ENCODE results near the gene SLC6A20. TPM values are rescaled to one million over a fixed set of nuclear protein-coding genes. Genes with fewer than 3 reads are reported as not detected.

Gene SLC6A20
- total and polyA plus RNA-seq, 4 donors, result 0.08 to 0.16 (median 0.10) TPM; not detected in 1

GRCh38 chr3:45746777-45747622 is 49.3 kb downstream of the SLC6A20 start:
- Histone ChIP-seq H3K4me1 (ENCODE audit: control insufficient read depth in 4 of 4, insufficient read depth in 4 of 4, low read length in 3 of 4) (peaks cover 0 to 10% (median 2%) of the 10 kb centered on the region in 4 donors), H3K36me3 (ENCODE audit: control insufficient read depth in 4 of 4, insufficient read depth in 3 of 4, low read depth in 1 of 4, low read length in 3 of 4) (peaks cover 8 to 30% (median 12%) of the 10 kb centered on the region in 4 donors), H3K27ac (ENCODE audit: low read depth in 1 of 2, low read length in 2 of 2) (no peak overlapping the region), H3K9ac (ENCODE audit: low read depth in 1 of 2, low read length in 2 of 2) (no peak overlapping the region), H3K4me3 (ENCODE audit: low read depth in 1 of 3, low read length in 3 of 3) (no peak overlapping the region), H3K9me3 (ENCODE audit: control insufficient read depth in 4 of 4, low read length in 3 of 4) (no peaks in the 10 kb centered on the region), H3K27me3 (ENCODE audit: control insufficient read depth in 4 of 4, insufficient read depth in 4 of 4, low read length in 3 of 4) (no peaks in the 10 kb centered on the region)
- no peak for DNase-seq (ENCODE audit: low spot score)
- 94% methylated on average over 18 of the region's 18 CpGs for WGBS
- no peak for TF ChIP-seq EGR1 (IDR thresholded peaks at IDR 0.05; ENCODE audit: low read depth in 2 of 2)
- no peak for TF ChIP-seq NR2F2 (IDR thresholded peaks at IDR 0.05)
- TF ChIP-seq TAF1 (conservative IDR thresholded peaks at IDR 0.05), result no peak
- TF ChIP-seq, protein P1, sequence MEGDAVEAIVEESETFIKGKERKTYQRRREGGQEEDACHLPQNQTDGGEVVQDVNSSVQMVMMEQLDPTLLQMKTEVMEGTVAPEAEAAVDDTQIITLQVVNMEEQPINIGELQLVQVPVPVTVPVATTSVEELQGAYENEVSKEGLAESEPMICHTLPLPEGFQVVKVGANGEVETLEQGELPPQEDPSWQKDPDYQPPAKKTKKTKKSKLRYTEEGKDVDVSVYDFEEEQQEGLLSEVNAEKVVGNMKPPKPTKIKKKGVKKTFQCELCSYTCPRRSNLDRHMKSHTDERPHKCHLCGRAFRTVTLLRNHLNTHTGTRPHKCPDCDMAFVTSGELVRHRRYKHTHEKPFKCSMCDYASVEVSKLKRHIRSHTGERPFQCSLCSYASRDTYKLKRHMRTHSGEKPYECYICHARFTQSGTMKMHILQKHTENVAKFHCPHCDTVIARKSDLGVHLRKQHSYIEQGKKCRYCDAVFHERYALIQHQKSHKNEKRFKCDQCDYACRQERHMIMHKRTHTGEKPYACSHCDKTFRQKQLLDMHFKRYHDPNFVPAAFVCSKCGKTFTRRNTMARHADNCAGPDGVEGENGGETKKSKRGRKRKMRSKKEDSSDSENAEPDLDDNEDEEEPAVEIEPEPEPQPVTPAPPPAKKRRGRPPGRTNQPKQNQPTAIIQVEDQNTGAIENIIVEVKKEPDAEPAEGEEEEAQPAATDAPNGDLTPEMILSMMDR (IDR thresholded peaks at IDR 0.05; ENCODE audit: low read depth, low read length, missing input control), result no peak
- no peak for TF ChIP-seq YY1 (IDR thresholded peaks at IDR 0.05)

DNA sequence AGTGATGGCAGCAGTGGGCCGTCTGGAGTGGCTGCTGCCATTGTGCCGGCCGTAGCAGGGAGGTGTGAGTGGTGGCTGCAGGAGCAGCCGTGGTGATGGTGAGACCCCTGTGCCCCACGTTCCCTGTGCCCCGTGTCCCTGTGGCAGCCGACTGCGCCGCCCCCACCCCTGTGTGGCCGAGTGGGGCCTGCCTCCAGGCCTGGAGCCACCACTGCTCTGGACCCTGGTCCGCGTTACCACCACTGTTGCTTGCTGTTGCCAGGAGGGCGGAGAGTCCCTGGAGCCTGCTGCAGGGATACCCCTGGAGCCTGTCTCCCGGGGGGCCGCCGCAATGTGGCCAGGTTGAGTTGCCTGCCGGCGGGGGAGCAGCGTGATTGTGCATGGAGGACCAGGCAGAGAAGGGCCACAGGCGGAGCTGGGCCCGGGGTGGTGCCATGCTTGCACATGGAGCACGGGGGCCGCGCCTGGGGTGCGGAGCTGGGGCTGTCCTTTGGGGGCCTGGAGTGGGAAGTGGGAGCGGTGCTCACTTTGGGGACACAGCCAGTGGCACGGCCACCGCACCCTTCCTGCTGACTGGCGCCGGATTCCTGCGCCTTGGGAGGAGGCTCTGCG is 50.1 kb downstream of the SLC6A20 start:
- Histone ChIP-seq H3K9me3 (ENCODE audit: control insufficient read depth in 4 of 4, low read length in 3 of 4) (no peaks in the 10 kb centered on the region), H3K27me3 (ENCODE audit: control insufficient read depth in 4 of 4, insufficient read depth in 4 of 4, low read length in 3 of 4) (no peaks in the 10 kb centered on the region), H3K4me1 (ENCODE audit: control insufficient read depth in 4 of 4, insufficient read depth in 4 of 4, low read length in 3 of 4) (peaks cover 0 to 9% (median 0%) of the 10 kb centered on the region in 4 donors), H3K36me3 (ENCODE audit: control insufficient read depth in 4 of 4, insufficient read depth in 3 of 4, low read depth in 1 of 4, low read length in 3 of 4) (peaks cover 8 to 31% (median 12%) of the 10 kb centered on the region in 4 donors), H3K27ac (ENCODE audit: low read depth in 1 of 2, low read length in 2 of 2) (no peak overlapping the region), H3K4me3 (ENCODE audit: low read depth in 1 of 3, low read length in 3 of 3) (no peak overlapping the region), H3K9ac (ENCODE audit: low read depth in 1 of 2, low read length in 2 of 2) (no peak overlapping the region)
- WGBS, result 97% methylated on average over 32 of the region's 32 CpGs
- no peak for DNase-seq (ENCODE audit: low spot score)
- no peak for TF ChIP-seq YY1 (IDR thresholded peaks at IDR 0.05)
- TF ChIP-seq FOXA1 (IDR thresholded peaks at IDR 0.05), result no peak
- TF ChIP-seq TAF1 (conservative IDR thresholded peaks at IDR 0.05), result no peak
- no peak for TF ChIP-seq RXRA (IDR thresholded peaks at IDR 0.05)
- TF ChIP-seq EGR1 (IDR thresholded peaks at IDR 0.05; ENCODE audit: low read depth in 2 of 2), result no peak
- no peak for TF ChIP-seq MAX (IDR thresholded peaks at IDR 0.05)
- TF ChIP-seq, protein P2, sequence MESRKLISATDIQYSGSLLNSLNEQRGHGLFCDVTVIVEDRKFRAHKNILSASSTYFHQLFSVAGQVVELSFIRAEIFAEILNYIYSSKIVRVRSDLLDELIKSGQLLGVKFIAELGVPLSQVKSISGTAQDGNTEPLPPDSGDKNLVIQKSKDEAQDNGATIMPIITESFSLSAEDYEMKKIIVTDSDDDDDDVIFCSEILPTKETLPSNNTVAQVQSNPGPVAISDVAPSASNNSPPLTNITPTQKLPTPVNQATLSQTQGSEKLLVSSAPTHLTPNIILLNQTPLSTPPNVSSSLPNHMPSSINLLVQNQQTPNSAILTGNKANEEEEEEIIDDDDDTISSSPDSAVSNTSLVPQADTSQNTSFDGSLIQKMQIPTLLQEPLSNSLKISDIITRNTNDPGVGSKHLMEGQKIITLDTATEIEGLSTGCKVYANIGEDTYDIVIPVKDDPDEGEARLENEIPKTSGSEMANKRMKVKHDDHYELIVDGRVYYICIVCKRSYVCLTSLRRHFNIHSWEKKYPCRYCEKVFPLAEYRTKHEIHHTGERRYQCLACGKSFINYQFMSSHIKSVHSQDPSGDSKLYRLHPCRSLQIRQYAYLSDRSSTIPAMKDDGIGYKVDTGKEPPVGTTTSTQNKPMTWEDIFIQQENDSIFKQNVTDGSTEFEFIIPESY (IDR thresholded peaks at IDR 0.05), result no peak
- no peak for TF ChIP-seq RAD21 (IDR thresholded peaks at IDR 0.05)
- TF ChIP-seq SP1 (IDR thresholded peaks at IDR 0.05), result no peak
- no peak for TF ChIP-seq FOXA2 (IDR thresholded peaks at IDR 0.05)
- TF ChIP-seq, protein P1 (IDR thresholded peaks at IDR 0.05; ENCODE audit: low read depth, low read length, missing input control), result no peak
- TF ChIP-seq NR2F2 (IDR thresholded peaks at IDR 0.05), result no peak
- TF ChIP-seq HNF4A (conservative IDR thresholded peaks at IDR 0.05), result no peak
- TF ChIP-seq HNF4G (IDR thresholded peaks at IDR 0.05), result no peak
- no peak for TF ChIP-seq ATF3 (IDR thresholded peaks at IDR 0.05)
- TF ChIP-seq GABPA (IDR thresholded peaks at IDR 0.05 in 1 of 2, conservative IDR thresholded peaks at IDR 0.05 in 1 of 2), result no peak
